Endothelial cell of umbilical vein (primary cell): Measurements from ENCODE around the gene CPTP. TPM values are rescaled to one million over a fixed set of nuclear protein-coding genes. Genes with fewer than 3 reads are reported as not detected.

ENCODE experiments used
- BruUV-seq: library from RNA; stranded (reverse); fragments of 400-500 nt; replicated peaks from 2 replicates; lab custom pipeline; 2021; lab: Mats Ljungman, UMichigan
- CTCF ChIA-PET: fragments of 300-600, 350-600 bp; sonication (Branson Sonifier 250); formaldehyde crosslinking; loops from one replicate; lab custom pipeline; 2021; ENCODE audit warnings: antibody characterized with exemption, inconsistent platforms; lab: Charles Lee
- POLR2A ChIA-PET: fragments of 300-600, 350-600 bp; sonication (Branson Sonifier 250); formaldehyde crosslinking; loops from one replicate; lab custom pipeline; 2021; ENCODE audit warnings: antibody characterized with exemption, inconsistent platforms; lab: Charles Lee
- DNase-seq: peaks from one replicate; pipeline ENCODE4 v3.0.0-alpha.2; 2011; ENCODE audit warnings: low read depth, low spot score
- FAIRE-seq: peaks from 2 replicates; lab custom pipeline; 2011; peaks lifted over from hg19 to GRCh38; lab: Jason Lieb, UNC
- H2AFZ ChIP-seq: 2 replicates; pipeline ENCODE4 v1.6.0; 2012; ENCODE audit warnings: low read depth, low read length, control low read depth, inconsistent platforms
- H3K27ac ChIP-seq: 2 replicates; pipeline ENCODE4 v1.5.1; 2011; ENCODE audit warnings: low read depth, mild to moderate bottlenecking, control low read depth, low read length, moderate library complexity; ENCODE audit not compliant: insufficient read depth
- H3K27me3 ChIP-seq, 2 experiments: 2 replicates each; pipeline versions ENCODE4 v1.6.0 to v1.6.1; 2011; ENCODE audit warnings: low read length in 2 of 2, mixed read lengths in 1 of 2; ENCODE audit not compliant: control insufficient read depth in 2 of 2, insufficient read depth in 2 of 2
- H3K36me3 ChIP-seq, 2 experiments: 2 replicates in 1 of 2; 3 replicates in 1 of 2; pipeline ENCODE4 v1.5.1; 2011; ENCODE audit warnings: low read length in 2 of 2, mild to moderate bottlenecking in 1 of 2, moderate library complexity in 1 of 2; ENCODE audit not compliant: control insufficient read depth in 2 of 2, insufficient read depth in 2 of 2; ENCODE audit errors: extremely low read depth in 1 of 2
- H3K4me1 ChIP-seq: 3 replicates; pipeline ENCODE4 v1.5.1; 2011; ENCODE audit warnings: mild to moderate bottlenecking, low read length; ENCODE audit not compliant: control insufficient read depth, insufficient read depth; ENCODE audit errors: extremely low read depth
- H3K4me2 ChIP-seq: 2 replicates; pipeline ENCODE4 v1.6.1; 2011; ENCODE audit warnings: low read length, control low read depth, mixed read lengths; ENCODE audit not compliant: insufficient read depth
- H3K4me3 ChIP-seq, 3 experiments: fragments of 200-600 bp in 1 of 3; sonication (generic), shearing (Covaris generic) in 1 of 3; replicated peaks in 1 of 3; 2 replicates each; pipeline ENCODE4 v1.5.1; 2011 to 2016; ENCODE audit warnings: control low read depth in 3 of 3, low read length in 3 of 3, mild to moderate bottlenecking in 2 of 3, inconsistent platforms in 1 of 3, low read depth in 1 of 3, moderate library complexity in 1 of 3; ENCODE audit not compliant: insufficient read depth in 1 of 3
- H3K79me2 ChIP-seq: 2 replicates; pipeline ENCODE4 v1.6.0; 2012; ENCODE audit warnings: low read length, inconsistent platforms; ENCODE audit not compliant: control insufficient read depth, insufficient read depth
- H3K9ac ChIP-seq: replicated peaks from 2 replicates; pipeline ENCODE3; 2011; ENCODE audit warnings: low read length, control low read depth; ENCODE audit not compliant: insufficient read depth; ENCODE audit errors: extremely low read depth
- H3K9me1 ChIP-seq: replicated peaks from 3 replicates; pipeline ENCODE4 v1.6.0; 2011; ENCODE audit warnings: mild to moderate bottlenecking, low read length; ENCODE audit not compliant: control insufficient read depth, insufficient read depth; ENCODE audit errors: extremely low read depth
- H3K9me3 ChIP-seq: replicated peaks from 2 replicates; pipeline ENCODE4 v1.5.1; 2012; ENCODE audit warnings: low read length, inconsistent platforms; ENCODE audit not compliant: control insufficient read depth, insufficient read depth
- H4K20me1 ChIP-seq: replicated peaks from 2 replicates; pipeline ENCODE3; 2011; ENCODE audit warnings: mild to moderate bottlenecking, low read length; ENCODE audit not compliant: control insufficient read depth, insufficient read depth; ENCODE audit errors: extremely low read depth
- CTCF ChIP-seq, 2 donors: IDR thresholded peaks; 1 replicate in 1 of 2; 2 replicates in 1 of 2; pipeline ENCODE4 v1.5.1; 2011; ENCODE audit warnings: low read length in 2 of 2, mild to moderate bottlenecking in 2 of 2, moderate library complexity in 2 of 2, control low read depth in 1 of 2, inconsistent platforms in 1 of 2, low read depth in 1 of 2; ENCODE audit not compliant: insufficient read depth in 1 of 2; ENCODE audit errors: extremely low read depth in 1 of 2
- EZH2 ChIP-seq: IDR thresholded peaks from 2 replicates; pipeline ENCODE4 v1.6.1; 2012; ENCODE audit warnings: borderline replicate concordance, low read depth, mild to moderate bottlenecking, moderate library complexity, low read length, inconsistent platforms; ENCODE audit not compliant: severe bottlenecking
- FOS ChIP-seq: IDR thresholded peaks from 2 replicates; pipeline ENCODE4 v1.6.1; 2011; ENCODE audit warnings: mild to moderate bottlenecking, low read length, moderate library complexity, borderline replicate concordance; ENCODE audit not compliant: insufficient read depth
- GATA2 ChIP-seq: IDR thresholded peaks from 2 replicates; pipeline ENCODE4 v1.7.0; 2011; ENCODE audit warnings: low read depth, mild to moderate bottlenecking, moderate library complexity, mixed read lengths, low read length; ENCODE audit not compliant: insufficient read length, insufficient read depth
- JUN ChIP-seq: IDR thresholded peaks from 2 replicates; pipeline ENCODE4 v1.6.1; 2011; ENCODE audit warnings: borderline replicate concordance, low read depth; ENCODE audit not compliant: insufficient read length, insufficient read depth
- MAX ChIP-seq: IDR thresholded peaks from 2 replicates; pipeline ENCODE4 v1.6.1; 2011; ENCODE audit not compliant: insufficient read depth, insufficient read length
- MYC ChIP-seq: IDR thresholded peaks from one replicate; pipeline ENCODE4 v1.6.1; 2011; ENCODE audit warnings: mild to moderate bottlenecking, low read depth, low read length
- POLR2A ChIP-seq: IDR thresholded peaks from 2 replicates; pipeline ENCODE4 v1.6.1; 2012; ENCODE audit warnings: low read depth, mild to moderate bottlenecking, control low read depth, low read length
- POLR2AphosphoS5 ChIP-seq: IDR thresholded peaks from 2 replicates; pipeline ENCODE4 v1.6.1; 2012; ENCODE audit warnings: low read depth, mild to moderate bottlenecking, control low read depth, low read length, moderate library complexity; ENCODE audit not compliant: insufficient read depth
- dilution Hi-C: fragments of 300-500 bp; cut with MboI; formaldehyde crosslinking; loops from one replicate; pipeline ENCODE4 v1.15.0; 2019; ENCODE audit warnings: low sequenced_read_pairs; ENCODE audit not compliant: extremely low pct_ligation_motif_present
- intact Hi-C: fragments of 100-400 bp; cut with micrococcal nuclease; formaldehyde crosslinking; loops from one replicate; pipeline ENCODE4 v1.10.0; 2022
- polyA plus RNA-seq, 4 experiments: library from polyadenylated mRNA; depleted of rRNA in 3 of 4; stranded (reverse) in 3 of 4; unstranded in 1 of 4; fragments of >200 nt; gene quantifications; 2 replicates each; pipeline versions ENCODE4 v1.2.1 to v1.2.3, GENCODE V29; 2011 to 2012; ENCODE audit warnings: missing spikeins in 1 of 4
- total RNA-seq: library from RNA; stranded (reverse); gene quantifications from 2 replicates; pipeline ENCODE4 v1.2.3, GENCODE V29; 2021

Gene CPTP
- total and polyA plus RNA-seq, 2 donors (not counting 3 experiments of a cell fraction or from before 2014, with no cell fraction given), result 20.9 to 29.5 TPM

GRCh38 chr1:1374589-1374928 is 50.0 kb downstream of the CPTP start:
- peak overlapping the region; percentile 84 for H3K4me2 ChIP-seq

More at GRCh38 chr1:1374589-1374928, 50.0 kb downstream of the CPTP start:
- peak overlapping the region; percentile 95 for H3K9ac ChIP-seq
- intact Hi-C loops (loop anchor here (2.0 kb wide), 2 partner anchors 50 to 66 kb away; partner anchors contain the start of genes CPTP and INTS11), dilution Hi-C loops (no loop called here)
- CTCF ChIA-PET, result interaction anchor here (0.8 to 1.9 kb wide), 9 partner anchors 12 to 131 kb away, joined by 3 to 9 read pairs (median 3); partner anchors contain the start of gene CCNL2
- no peak for TF ChIP-seq GATA2
- TF ChIP-seq POLR2AphosphoS5, result no peak
- no peak for TF ChIP-seq EZH2
- TF ChIP-seq MAX, result no peak
- no peak for TF ChIP-seq POLR2A
- TF ChIP-seq MYC, result no peak
- TF ChIP-seq CTCF (IDR thresholded peaks at IDR 0.05; ENCODE audit: extremely low read depth in 1 of 2, insufficient read depth in 1 of 2, low read depth in 1 of 2, low read length in 2 of 2), result no peak
- TF ChIP-seq JUN, result no peak
- TF ChIP-seq FOS, result no peak
- BruUV-seq, result no TSS peak
- H3K27ac ChIP-seq, result peak overlapping the region; percentile 71
- no peaks in the 10 kb centered on the region for H4K20me1 ChIP-seq
- H3K9me3 ChIP-seq, result no peaks in the 10 kb centered on the region
- peaks cover 19% of the 10 kb centered on the region for H3K79me2 ChIP-seq
- H3K27me3 ChIP-seq, result no peaks in the 10 kb centered on the region
- FAIRE-seq (no peak), DNase-seq (no peak)
- H3K4me3 ChIP-seq, result peak overlapping the region; percentile 81 to 88 (median 84)
- no peaks in the 10 kb centered on the region for H3K9me1 ChIP-seq
- peak overlapping the region; percentile 62 for H2AFZ ChIP-seq
- peaks cover 0 to 3% of the 10 kb centered on the region in 2 experiments for H3K36me3 ChIP-seq
- POLR2A ChIA-PET, result interaction anchor here (1.4 kb wide), 1 partner anchor 33 kb away, joined by 4 read pairs; the partner anchor contains the start of gene MRPL20
- H3K4me1 ChIP-seq, result peaks cover 13% of the 10 kb centered on the region
